Heart left ventricle (tissue), 13 donors: ENCODE data around the gene BCAR1.

Experiments used
- POLR2A ChIP-seq, 2 donors: fragments of 450-650 bp; IDR thresholded peaks; one replicate each; pipeline ENCODE4 v1.6.1; 2017; ENCODE audit warnings: antibody characterized with exemption in 2 of 2, mild to moderate bottlenecking in 2 of 2, moderate library complexity in 2 of 2
- TF ChIP-seq, protein P1 (sequence below), 12 donors: fragments of 200-600 bp; sonication (generic) in 4 of 12; IDR thresholded peaks; one replicate each; pipeline versions ENCODE4 v1.5.0 to v1.8.0; 2018 to 2022; ENCODE audit warnings: antibody characterized with exemption in 12 of 12, mild to moderate bottlenecking in 5 of 12
- donor health status: ischemic (EF 13 %, LVEDD 7.1; RV severe dilation, severe dysfunction).
- donor health status: DM: no; HTN: yes; CAD: no.
- donor health status: DM: no; HTN: no; CAD: no.
- donor health status: ischemic (EF 25% LVEDD 6.9; RV normal size, moderate dysfunction).
- donor health status: ischemic (EF 25% LVEDD 5.7; RV mildly dilated, moderate dysfunction).
- donor health status: ischemic (EF 35%, LVEDD 5.7; RV mildly dilated, moderate dysfunction).
- donor health status: nonischemic (EF 11% LVEDD 7.7; RV severe dilation, severe dysfunction).
- donor health status: DM: yes; HTN: yes; CAD: no.
- donor health status: PGD.
- donor health status: ischemic (EF 29% LVEDD 5.4; RV normal size, mild dysfunction).
- donor health status: nonischemic (EF 23%, LVEDD 6.1; RV moderate dilation, normal function).

GRCh38 chr16:75226550-75227360 lies 24.7 kb downstream of the BCAR1 start:
- TF ChIP-seq, protein P1, sequence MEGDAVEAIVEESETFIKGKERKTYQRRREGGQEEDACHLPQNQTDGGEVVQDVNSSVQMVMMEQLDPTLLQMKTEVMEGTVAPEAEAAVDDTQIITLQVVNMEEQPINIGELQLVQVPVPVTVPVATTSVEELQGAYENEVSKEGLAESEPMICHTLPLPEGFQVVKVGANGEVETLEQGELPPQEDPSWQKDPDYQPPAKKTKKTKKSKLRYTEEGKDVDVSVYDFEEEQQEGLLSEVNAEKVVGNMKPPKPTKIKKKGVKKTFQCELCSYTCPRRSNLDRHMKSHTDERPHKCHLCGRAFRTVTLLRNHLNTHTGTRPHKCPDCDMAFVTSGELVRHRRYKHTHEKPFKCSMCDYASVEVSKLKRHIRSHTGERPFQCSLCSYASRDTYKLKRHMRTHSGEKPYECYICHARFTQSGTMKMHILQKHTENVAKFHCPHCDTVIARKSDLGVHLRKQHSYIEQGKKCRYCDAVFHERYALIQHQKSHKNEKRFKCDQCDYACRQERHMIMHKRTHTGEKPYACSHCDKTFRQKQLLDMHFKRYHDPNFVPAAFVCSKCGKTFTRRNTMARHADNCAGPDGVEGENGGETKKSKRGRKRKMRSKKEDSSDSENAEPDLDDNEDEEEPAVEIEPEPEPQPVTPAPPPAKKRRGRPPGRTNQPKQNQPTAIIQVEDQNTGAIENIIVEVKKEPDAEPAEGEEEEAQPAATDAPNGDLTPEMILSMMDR (IDR thresholded peaks at IDR 0.05), result no peak
- TF ChIP-seq POLR2A (IDR thresholded peaks at IDR 0.05), result no peak
